HG03571 (cell line): ENCODE results near the gene GRIN1.

Experiments
- ATAC-seq: cut with Tn5 transposase; IDR thresholded peaks from one replicate; pipeline ENCODE4 v1.9.1; 2021; ENCODE audit not compliant: unreplicated experiment

Gene GRIN1

DNA sequence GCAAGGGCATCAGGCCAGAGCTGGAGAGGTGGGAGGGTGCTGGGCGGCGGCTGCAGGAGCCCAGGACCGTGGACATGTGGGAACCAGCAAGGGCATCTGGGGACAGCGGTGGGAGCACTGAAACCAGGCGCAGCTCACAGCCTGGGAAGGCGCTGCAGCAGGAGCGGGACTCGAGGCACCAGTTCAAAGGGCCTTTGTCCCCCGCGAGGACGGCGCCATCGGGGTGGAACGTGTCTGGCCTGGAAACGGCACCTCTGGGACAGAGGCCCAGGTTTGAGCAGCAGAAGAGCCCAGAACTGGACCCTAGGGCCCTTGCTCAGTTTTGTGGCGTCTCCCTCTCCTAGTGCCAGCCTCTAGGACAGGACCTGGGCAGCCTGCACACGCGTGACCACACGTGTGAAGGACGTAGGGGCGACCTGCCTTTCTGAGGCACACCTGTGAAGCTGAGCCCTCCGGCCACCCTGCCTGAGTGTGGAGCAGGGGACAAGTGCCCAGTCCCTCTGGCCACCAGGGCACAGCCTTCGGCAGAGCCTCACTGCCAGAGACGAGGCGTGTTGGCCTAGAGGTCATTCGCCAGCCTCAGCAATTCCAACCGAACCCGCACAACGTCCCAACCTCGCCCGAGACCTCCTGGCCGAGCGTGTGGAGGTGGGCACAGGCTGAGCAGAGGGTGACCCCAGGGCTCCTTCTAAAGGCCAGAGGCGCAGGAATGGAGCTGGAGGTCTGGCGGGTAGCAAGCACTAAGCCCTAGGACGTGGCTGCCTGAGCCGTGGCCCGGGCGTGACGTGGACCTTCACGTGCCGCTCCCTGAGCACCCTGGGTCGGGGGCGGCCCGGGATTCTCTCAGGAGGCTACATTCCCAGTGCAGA, 35.1 kb downstream of the GRIN1 start:
- no peak for ATAC-seq

DNA sequence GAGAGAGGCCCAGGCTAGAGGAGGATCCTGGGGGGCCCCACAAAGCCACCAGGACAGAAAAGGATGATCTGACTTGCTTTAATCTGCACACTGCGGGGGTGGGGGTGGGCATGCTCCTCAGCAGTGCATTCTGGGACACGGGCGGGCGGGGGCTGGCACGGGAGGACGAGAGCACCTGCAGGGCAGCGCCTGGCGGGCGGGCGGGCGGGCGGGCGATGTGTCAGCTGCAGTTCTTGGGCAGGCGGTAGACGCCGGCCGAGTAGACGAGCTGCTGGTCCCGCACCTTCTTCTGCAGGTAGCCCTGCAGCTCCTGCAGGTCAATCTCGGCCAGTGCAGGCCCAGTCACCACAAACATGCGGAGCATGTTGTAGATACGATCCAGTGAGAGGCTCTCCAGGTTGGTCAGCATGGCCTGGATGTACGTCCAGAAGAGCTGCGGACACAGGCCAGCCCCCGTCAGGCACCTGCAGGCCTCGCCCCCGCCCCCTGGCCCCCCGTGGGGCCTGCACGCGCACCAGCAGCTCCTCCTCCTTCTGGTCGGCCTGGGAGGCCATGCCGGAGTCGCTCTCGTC, 35.9 kb downstream of the GRIN1 start:
- ATAC-seq: no peak

DNA sequence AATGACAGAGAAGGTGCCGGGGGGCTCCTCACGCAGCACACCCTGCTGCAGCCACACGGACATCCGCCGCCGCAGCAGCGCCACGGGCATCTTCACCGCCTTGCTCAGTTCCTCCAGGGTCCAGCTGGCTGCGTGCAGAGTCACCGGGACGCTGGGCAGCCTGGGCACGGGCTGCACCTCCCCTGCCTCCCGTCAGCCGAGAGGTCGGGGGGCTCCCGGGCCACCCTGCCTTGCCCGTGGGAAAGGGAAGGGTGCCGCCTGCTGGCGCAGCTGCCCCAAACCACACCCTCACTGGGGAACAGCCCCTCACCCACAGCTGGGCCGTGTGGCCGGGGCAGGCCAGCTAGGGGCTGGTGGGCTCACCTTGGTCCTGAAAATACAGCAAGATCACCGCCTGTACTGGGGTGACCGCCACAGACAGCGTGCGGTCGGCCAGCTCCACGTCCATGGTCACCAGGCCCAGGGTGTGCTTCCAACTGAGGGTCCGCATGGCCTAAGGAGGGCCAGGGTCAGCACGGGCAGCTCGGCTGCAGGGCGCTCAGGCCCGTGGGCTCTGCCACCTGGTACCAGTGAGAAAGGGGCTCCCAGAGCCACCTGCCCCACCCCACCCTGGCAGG, 36.5 kb downstream of the GRIN1 start:
- no peak for ATAC-seq

DNA sequence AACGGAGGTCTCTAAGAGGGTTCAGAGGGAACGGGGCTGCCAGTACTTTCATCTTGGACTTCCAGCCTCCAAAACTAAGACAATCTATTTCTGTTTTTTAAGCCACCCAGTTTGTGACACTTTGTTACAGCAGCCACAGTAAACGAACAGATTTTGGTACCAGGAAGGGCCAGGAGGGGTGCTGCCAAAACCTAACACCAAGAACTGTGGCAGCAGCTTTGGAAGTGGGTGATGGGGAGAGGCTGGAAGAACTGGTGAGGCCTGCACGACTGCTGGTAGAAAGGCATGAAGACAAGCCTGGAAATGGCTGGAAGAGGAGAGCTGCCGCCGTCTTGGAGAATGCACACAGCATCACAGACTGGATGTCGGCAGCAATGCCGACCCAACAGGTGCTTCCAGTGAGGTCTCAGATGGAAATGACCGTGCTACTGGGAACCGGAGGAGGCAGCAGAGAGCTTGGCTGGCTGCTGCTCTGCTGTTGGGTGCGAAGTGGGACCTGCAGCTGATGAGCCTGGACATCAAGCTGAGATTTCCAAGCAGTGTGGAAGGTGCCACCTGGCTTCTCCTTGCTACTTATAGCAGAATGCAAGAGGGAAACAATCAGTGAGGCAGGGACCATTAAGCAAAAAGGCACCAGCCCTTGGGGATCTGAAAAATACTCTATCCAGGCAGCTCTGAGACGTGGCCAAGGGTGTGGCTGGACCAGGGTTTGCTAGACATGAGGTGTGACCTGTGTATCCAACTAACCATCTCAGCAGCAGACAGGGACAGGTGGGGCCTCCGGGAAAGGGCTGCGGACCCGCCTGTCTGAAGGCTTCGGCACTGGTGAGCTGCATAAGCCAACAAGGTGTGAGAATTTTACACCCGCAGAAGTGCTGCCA, 37.6 kb downstream of the GRIN1 start:
- no peak for ATAC-seq

DNA sequence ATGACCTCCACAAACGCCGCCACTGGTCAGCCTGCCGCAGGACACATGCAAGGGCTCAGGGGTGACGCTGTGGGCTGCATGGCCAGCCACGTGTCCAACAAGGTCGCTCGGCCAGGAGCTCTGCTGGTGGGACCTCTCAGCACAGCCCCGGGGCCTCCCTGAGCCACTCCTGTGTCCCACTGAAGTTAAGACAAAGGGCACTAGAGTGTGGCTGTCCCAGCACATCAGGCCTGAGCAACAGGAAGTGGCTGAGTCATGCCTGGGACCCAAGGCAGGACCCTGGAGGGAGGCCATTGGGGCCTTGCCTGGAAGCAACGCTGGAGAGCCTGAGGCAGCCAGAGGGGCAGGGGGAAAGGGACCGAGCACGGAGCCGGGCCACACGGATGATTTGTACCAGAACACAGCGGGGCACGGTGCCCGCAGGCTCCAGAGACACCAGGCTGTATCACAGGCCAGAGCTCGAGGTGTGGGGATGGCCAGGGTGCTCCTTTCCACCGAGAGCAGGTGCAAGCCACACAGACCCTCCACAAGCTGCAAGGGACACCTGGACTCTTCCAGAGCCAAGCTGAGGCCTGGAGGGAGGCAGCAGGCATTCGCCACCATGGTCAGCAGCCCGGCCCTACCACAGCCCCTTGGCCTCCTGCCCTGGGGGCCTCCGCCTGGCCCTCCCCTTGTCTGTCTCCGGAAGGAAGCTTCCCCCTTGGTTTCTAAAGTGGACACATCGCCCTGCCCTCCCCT, 39.4 kb downstream of the GRIN1 start:
- ATAC-seq: no peak

GRCh38 chr9:137178939-137179630, 40.1 kb downstream of the GRIN1 start:
- no peak for ATAC-seq

DNA sequence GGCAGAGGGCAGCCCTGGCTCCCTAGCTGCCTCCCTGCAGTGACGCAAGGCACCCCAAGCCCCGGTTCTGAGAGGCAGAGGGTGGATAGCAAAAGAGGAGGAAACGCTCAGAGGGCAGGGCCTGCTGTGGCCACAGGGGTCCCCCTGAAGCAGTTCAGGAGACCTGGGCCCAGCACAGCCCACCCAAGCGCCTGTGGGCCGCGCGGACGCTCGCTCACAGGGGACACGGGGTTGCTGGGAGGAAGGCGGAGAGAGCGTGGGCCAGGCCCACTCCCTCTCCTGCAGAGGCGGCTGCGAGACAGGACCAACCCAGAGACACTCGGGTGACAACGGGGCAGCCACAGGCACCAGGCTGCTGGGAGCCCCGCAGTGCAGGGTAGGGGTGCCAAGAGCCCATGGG, 40.8 kb downstream of the GRIN1 start:
- ATAC-seq: no peak

GRCh38 chr9:137180491-137180890, 41.5 kb downstream of the GRIN1 start:
- ATAC-seq: no peak

DNA sequence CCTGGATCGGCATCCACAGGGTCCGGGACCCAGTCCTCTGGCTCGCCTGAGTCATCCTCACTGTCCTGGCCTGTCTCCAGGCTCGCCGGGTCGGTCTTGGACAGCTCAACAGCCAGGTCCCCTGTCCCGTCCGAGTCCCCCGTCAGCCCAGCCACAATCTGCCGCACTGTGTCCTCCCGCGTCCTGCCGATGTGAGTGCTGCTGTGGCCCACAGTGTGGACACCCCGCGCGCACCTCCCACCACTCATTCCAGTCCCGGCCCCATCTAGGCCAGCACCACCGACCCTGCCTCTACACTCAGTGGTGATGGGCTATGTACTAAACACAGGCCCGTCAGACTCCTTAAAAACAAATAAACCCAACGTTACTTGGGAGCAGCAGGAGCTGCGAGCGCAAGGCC, 42.7 kb downstream of the GRIN1 start:
- no peak for ATAC-seq

DNA sequence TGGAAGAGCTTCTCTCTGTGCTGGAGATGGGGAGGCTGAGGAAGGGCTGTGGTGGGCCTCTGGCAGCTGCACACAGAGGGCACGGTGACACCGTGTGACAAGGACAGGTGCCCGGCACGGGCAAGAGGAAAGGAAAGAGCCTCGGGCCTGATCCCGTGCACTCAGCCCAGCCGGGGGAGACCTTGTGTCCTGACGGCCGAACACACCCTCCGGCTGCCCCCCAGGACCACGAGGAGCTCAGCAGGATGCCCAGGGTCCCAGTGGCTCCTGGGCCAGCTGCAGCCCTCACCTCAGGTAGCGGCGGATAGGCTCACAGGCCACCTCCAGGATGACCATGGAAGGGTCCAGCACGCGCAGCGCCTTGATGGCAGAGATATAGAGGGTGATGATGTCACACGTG, 43.9 kb downstream of the GRIN1 start:
- ATAC-seq: no peak

- ATAC-seq: no peak
Observed at GRCh38 chr9:137183980-137184595, 45.1 kb downstream of the GRIN1 start.

DNA sequence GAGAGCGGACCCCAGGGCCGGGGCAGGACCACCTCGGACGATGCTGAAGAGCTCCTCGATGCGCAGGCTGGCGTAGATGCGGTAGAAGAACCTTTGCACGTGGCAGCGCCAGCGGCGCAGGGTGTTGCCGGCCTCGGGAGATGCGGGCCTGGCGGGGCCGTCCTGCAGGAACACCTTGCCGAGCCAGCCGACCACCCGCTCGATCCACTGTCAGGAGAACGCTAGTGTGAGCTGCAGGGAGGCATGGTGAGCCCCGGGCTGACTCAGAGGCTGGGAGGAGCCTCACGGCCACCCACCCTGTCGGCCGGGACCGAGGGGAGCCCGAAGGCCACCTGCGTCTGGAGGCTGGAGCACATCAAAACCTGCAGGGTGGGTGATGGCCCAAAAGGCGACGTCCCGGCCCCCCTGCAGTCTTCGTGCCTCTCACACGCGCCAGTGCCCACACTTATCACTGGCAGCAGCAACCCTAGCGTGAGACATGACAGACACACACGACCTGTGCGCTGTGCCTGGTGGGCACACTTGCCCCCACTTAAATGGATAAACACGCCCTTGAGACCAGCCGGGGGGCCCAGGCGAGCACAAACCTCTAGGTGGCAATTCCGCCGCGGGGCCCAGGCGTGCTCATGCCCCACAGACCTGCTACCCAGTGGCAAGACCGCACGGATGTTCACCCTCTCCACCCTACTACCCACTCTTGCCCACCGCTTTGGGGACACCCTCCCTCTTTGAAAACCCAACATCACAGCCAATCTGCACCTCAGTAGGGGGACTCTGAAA, 46.1 kb downstream of the GRIN1 start:
- no peak for ATAC-seq

GRCh38 chr9:137185921-137186320, 47.0 kb downstream of the GRIN1 start:
- ATAC-seq: no peak

GRCh38 chr9:137186385-137186784, 47.4 kb downstream of the GRIN1 start:
- ATAC-seq: no peak

DNA sequence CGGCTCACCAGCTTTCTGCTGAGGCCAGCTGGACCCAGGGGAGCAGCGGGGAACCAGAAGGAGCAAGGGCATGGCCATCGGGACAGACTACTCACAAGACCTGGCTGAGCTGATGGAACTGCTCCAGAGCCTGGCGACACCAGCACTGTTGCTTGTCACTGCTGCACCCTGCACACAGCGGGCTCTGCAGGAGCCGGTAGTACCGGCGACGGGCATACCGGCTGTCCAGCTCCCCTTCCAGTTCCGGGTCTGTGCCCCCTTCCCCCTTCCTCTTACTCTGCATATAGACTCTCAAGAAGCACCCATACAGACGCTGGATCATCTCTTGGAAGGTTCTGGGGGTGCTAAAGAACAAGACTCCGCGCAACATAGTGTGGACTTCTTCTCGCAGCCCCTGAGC, 48.4 kb downstream of the GRIN1 start:
- ATAC-seq: no peak

- ATAC-seq: no peak
Observed at GRCh38 chr9:137188086-137188489, 49.1 kb downstream of the GRIN1 start.

DNA sequence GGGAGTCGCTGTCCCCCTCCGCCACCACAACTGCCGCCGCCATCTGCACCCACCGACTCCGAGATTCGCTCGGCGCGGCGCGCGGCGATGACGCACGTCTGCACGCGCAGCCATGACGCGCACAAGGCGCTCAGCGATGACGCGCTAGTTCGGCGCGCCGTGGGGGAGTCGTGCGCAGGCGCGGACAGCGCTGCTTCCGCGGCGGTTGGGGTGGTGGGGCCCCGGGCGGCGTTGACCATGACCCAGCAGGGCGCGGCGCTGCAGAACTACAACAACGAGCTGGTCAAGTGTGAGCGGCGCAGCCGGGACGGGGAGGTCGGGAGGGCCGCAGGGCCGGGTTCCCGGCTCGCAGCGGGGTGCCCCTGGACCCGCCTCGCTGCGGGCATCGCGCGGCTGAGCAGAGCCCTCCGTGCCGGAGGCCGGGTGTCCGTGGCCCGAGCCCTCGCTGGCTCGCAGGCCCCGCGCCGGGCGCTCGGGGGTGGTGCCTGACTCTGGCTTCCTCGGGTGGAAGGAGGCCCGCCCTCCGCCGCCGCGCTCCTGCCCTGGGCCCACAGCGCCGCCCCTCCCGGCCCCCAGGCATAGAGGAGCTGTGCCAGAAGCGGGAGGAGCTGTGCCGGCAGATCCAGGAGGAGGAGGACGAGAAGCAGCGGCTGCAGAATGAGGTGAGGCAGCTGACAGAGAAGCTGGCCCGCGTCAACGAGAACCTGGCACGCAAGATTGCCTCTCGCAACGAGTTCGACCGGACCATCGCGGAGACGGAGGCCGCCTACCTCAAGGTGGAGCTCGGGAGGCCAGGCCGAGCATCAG, 49.7 kb downstream of the GRIN1 start, which contains the start of the genes ANAPC2 and SSNA1:
TSS of gene ANAPC2 (minus strand) at position 71 of the 807 bp plus-strand sequence. CDS start at position 43, 28 bp downstream.
TSS of gene SSNA1 (plus strand) at position 187 of the 807 bp plus-strand sequence. CDS start at position 238, 51 bp downstream.
- ATAC-seq: peak; percentile 73
